ENCODE results near the gene DLGAP1. TPM values are rescaled to one million over a fixed set of nuclear protein-coding genes. Genes with fewer than 3 reads are reported as not detected.

The DLGAP1 gene
- polyA plus RNA-seq, 1 of the 3 experiments (the other 2 are of a cell fraction): not detected

GRCh38 chr18:3675446-3675845 lies 779.7 kb downstream of the DLGAP1 start:
- TF ChIP-seq FOSL2 (IDR thresholded peaks at IDR 0.05; ENCODE audit: borderline replicate concordance, low read depth): peak; percentile 72; the same call in 1 of the 2 replicates
- no peak for TF ChIP-seq MEF2A (IDR thresholded peaks at IDR 0.05; ENCODE audit: borderline replicate concordance, low read depth)
- peak; percentile 55 for TF ChIP-seq TCF12 (IDR thresholded peaks at IDR 0.05)
- TF ChIP-seq NFIC (IDR thresholded peaks at IDR 0.05; ENCODE audit: borderline replicate concordance): no peak
- TF ChIP-seq RFX5 (IDR thresholded peaks at IDR 0.05; ENCODE audit: low read length): no peak
- TF ChIP-seq EP300 (IDR thresholded peaks at IDR 0.05; ENCODE audit: borderline replicate concordance in 1 of 2, low read depth in 1 of 2, low read length in 1 of 2): peak in 1 of 2 experiments; percentile 24; a peak in 1 of 4 replicates
- no peak for TF ChIP-seq USF2 (IDR thresholded peaks at IDR 0.05; ENCODE audit: borderline replicate concordance, low read depth, low read length)
- TF ChIP-seq, protein P1, sequence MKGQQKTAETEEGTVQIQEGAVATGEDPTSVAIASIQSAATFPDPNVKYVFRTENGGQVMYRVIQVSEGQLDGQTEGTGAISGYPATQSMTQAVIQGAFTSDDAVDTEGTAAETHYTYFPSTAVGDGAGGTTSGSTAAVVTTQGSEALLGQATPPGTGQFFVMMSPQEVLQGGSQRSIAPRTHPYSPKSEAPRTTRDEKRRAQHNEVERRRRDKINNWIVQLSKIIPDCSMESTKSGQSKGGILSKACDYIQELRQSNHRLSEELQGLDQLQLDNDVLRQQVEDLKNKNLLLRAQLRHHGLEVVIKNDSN (IDR thresholded peaks at IDR 0.05; ENCODE audit: borderline replicate concordance, low read depth): no peak
- no peak for TF ChIP-seq GABPA (IDR thresholded peaks at IDR 0.05; ENCODE audit: low read depth)
- TF ChIP-seq EZH2phosphoT487 (IDR thresholded peaks at IDR 0.05; ENCODE audit: borderline replicate concordance, low read depth): no peak
- TF ChIP-seq RXRA (IDR thresholded peaks at IDR 0.05; ENCODE audit: borderline replicate concordance, low read depth): no peak
- TF ChIP-seq TAF1 (IDR thresholded peaks at IDR 0.05; ENCODE audit: borderline replicate concordance, low read depth, low read length): no peak
- peak; percentile 56 for TF ChIP-seq JUND (IDR thresholded peaks at IDR 0.05)
- Histone ChIP-seq H4K20me1 (ENCODE audit: insufficient read depth) (no peaks in the 10 kb centered on the region), H3K4me1 (ENCODE audit: control insufficient read depth in 1 of 2, insufficient read depth in 2 of 2, low read depth in 1 of 2, low read length in 1 of 2) (no peaks in the 10 kb centered on the region; a peak in 1 of 4 replicates), H3F3A (replicated peaks; ENCODE audit: insufficient read depth) (no peaks in the 10 kb centered on the region), H3K27me3 (ENCODE audit: insufficient read depth) (no peaks in the 10 kb centered on the region), H3K9me2 (no peaks in the 10 kb centered on the region), H2AFZ (ENCODE audit: low read depth) (no peak overlapping the region), H3K4me2 (no peak overlapping the region), H3K4me3 (ENCODE audit: low read depth in 2 of 2, low read length in 1 of 2) (no peak overlapping the region), H3K79me2 (ENCODE audit: insufficient read depth) (no peaks in the 10 kb centered on the region), H3K27ac (ENCODE audit: low read depth in 2 of 2, low read length in 1 of 2) (peak overlapping the region in 1 of 2 experiments; percentile 34; a peak in 1 of 4 replicates), H3K9ac (no peak overlapping the region), H3K36me3 (replicated peaks in 1 of 2; ENCODE audit: control insufficient read depth in 1 of 2, insufficient read depth in 2 of 2, low read length in 1 of 2) (no peaks in the 10 kb centered on the region), H3K9me3 (no peaks in the 10 kb centered on the region)
- ChIA-PET POLR2A (no interaction called here), CTCF (interaction anchor here (0.6 to 6.8 kb wide), 2 partner anchors 9 to 243 kb away, joined by 3 to 43 read pairs; no protein-coding TSS in a partner anchor)
- no peak for DNase-seq
- WGBS (ENCODE audit: low lambda C conversion rate): 63% methylated on average over 3 of the region's 3 CpGs

DNA sequence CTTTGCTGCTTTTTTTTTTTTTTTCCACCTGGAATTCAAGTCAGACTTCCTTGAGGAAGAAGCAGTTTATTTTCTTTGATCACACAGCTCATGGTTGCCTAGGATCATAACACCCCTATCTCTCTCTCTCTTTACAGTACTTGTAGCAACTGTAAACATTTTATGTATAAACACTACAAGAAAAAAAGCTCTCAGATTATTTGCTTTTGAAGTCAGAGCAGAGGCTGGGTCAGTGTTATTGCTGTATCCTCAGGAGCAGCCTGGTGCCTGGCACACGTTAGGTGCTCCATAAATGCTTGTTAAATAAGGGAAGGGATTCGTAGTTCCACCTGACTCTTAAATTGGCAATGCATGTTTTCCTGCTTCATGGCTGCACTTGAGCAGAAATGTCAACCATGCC lies 783.9 kb downstream of the DLGAP1 start:
- no peaks in the 10 kb centered on the region for H3F3A ChIP-seq (replicated peaks; ENCODE audit: insufficient read depth)
- peaks cover 0 to 4% of the 10 kb centered on the region in 2 experiments; a peak in 1 of 4 replicates for H3K4me1 ChIP-seq (ENCODE audit: control insufficient read depth in 1 of 2, insufficient read depth in 2 of 2, low read depth in 1 of 2, low read length in 1 of 2)
- no peak overlapping the region for H3K4me3 ChIP-seq (ENCODE audit: low read depth in 2 of 2, low read length in 1 of 2)
- no peak for DNase-seq
- TF ChIP-seq ELF1 (IDR thresholded peaks at IDR 0.05): no peak
- TF ChIP-seq GATA2 (CRISPR knock-in tag; IDR thresholded peaks at IDR 0.05): no peak
- TF ChIP-seq EP300 (IDR thresholded peaks at IDR 0.05; ENCODE audit: borderline replicate concordance in 1 of 2, low read depth in 1 of 2, low read length in 1 of 2): no peak
- TF ChIP-seq MAX (IDR thresholded peaks at IDR 0.05; ENCODE audit: low read depth): no peak
- TF ChIP-seq TEAD4 (IDR thresholded peaks at IDR 0.05; ENCODE audit: borderline replicate concordance, insufficient read depth): no peak
- no peak for TF ChIP-seq RCOR1 (IDR thresholded peaks at IDR 0.05; ENCODE audit: low read length)
- TF ChIP-seq TCF12 (IDR thresholded peaks at IDR 0.05): no peak
- TF ChIP-seq JUND (IDR thresholded peaks at IDR 0.05): no peak
- no peak for TF ChIP-seq POLR2AphosphoS5 (IDR thresholded peaks at IDR 0.05; ENCODE audit: low read depth, low read length)
- TF ChIP-seq, protein P1 (IDR thresholded peaks at IDR 0.05; ENCODE audit: borderline replicate concordance, low read depth): no peak
- no peaks in the 10 kb centered on the region for H3K36me3 ChIP-seq (replicated peaks in 1 of 2; ENCODE audit: control insufficient read depth in 1 of 2, insufficient read depth in 2 of 2, low read length in 1 of 2)
- H3K27me3 ChIP-seq (ENCODE audit: insufficient read depth): no peaks in the 10 kb centered on the region
- ChIA-PET POLR2A (no interaction called here), CTCF (interaction anchor here (1.0 kb wide), 1 partner anchor 374 kb away, joined by 4 read pairs; no protein-coding TSS in a partner anchor)
- no peaks in the 10 kb centered on the region for H3K9me2 ChIP-seq
- no peak overlapping the region for H3K27ac ChIP-seq (ENCODE audit: low read depth in 2 of 2, low read length in 1 of 2)
- no peaks in the 10 kb centered on the region for H3K79me2 ChIP-seq (ENCODE audit: insufficient read depth)
- H3K4me2 ChIP-seq: no peak overlapping the region
- H3K9ac ChIP-seq: no peak overlapping the region
- 76% methylated on average over 2 of the region's 2 CpGs for WGBS (ENCODE audit: low lambda C conversion rate)
- no peak overlapping the region for H2AFZ ChIP-seq (ENCODE audit: low read depth)
- no peaks in the 10 kb centered on the region for H4K20me1 ChIP-seq (ENCODE audit: insufficient read depth)
- H3K9me3 ChIP-seq: no peaks in the 10 kb centered on the region
